ENCODE results near the gene DISC1. TPM values are rescaled to one million over a fixed set of nuclear protein-coding genes. Genes with fewer than 3 reads are reported as not detected.

Gene DISC1
- total and polyA plus RNA-seq, 2 experiments from 2014 or later = 2.1 to 6.5 TPM

- Histone ChIP-seq H3F3A (replicated peaks; ENCODE audit: low read depth) (no peaks in the 10 kb centered on the region), H2AFZ (no peak overlapping the region), H3K27ac (ENCODE audit: low read depth) (no peak overlapping the region), H4K20me1 (replicated peaks; ENCODE audit: insufficient read depth) (0 out of 2 replicates have a peak, but pooled peaks cover 3% of the 10 kb centered on the region), H3K79me2 (replicated peaks; ENCODE audit: insufficient read depth) (no peaks in the 10 kb centered on the region), H3K27me3 (ENCODE audit: insufficient read depth) (no peaks in the 10 kb centered on the region), H3K36me3 (ENCODE audit: insufficient read depth) (no peaks in the 10 kb centered on the region), H3K4me2 (no peak overlapping the region), H3K4me3 (no peak overlapping the region), H3K4me1 (ENCODE audit: insufficient read depth) (peaks cover 5% of the 10 kb centered on the region), H3K9me2 (ENCODE audit: insufficient read depth) (no peaks in the 10 kb centered on the region)
- no peak for TF ChIP-seq EZH2 (IDR thresholded peaks at IDR 0.05; ENCODE audit: low read depth, unreplicated experiment)
- ATAC-seq = no peak
- peaks cover 19% of the 10 kb centered on the region for H3K4me1 Mint-ChIP-seq
- no peaks in the 10 kb centered on the region for H3K9me3 Mint-ChIP-seq
- no peak overlapping the region for H3K4me3 Mint-ChIP-seq
- H3K27ac Mint-ChIP-seq = no peak overlapping the region
- DNase-seq (ENCODE audit: low spot score) = no peak
- no peaks in the 10 kb centered on the region for H3K36me3 Mint-ChIP-seq (ENCODE audit: low read depth)
- H3K27me3 Mint-ChIP-seq (ENCODE audit: insufficient read depth, low read depth, poor library complexity) = peaks cover 9% of the 10 kb centered on the region
These were observed 297.6 kb downstream of the DISC1 start for GRCh38 chr1:231924180-231924579.

- Histone ChIP-seq H3K27me3 (ENCODE audit: insufficient read depth) (no peaks in the 10 kb centered on the region), H3K27ac (ENCODE audit: low read depth) (no peak overlapping the region), H3K4me3 (no peak overlapping the region), H3K4me1 (ENCODE audit: insufficient read depth) (peaks cover 13% of the 10 kb centered on the region), H4K20me1 (replicated peaks; ENCODE audit: insufficient read depth) (0 out of 2 replicates have a peak, but pooled peaks cover 3% of the 10 kb centered on the region), H3K9me2 (ENCODE audit: insufficient read depth) (peaks cover 1% of the 10 kb centered on the region; the same call in 1 of the 2 replicates), H3F3A (replicated peaks; ENCODE audit: low read depth) (no peaks in the 10 kb centered on the region), H2AFZ (no peak overlapping the region), H3K79me2 (replicated peaks; ENCODE audit: insufficient read depth) (no peaks in the 10 kb centered on the region), H3K4me2 (no peak overlapping the region), H3K36me3 (ENCODE audit: insufficient read depth) (no peaks in the 10 kb centered on the region)
- Mint-ChIP-seq H3K27me3 (ENCODE audit: insufficient read depth, low read depth, poor library complexity) (peaks cover 8% of the 10 kb centered on the region), H3K4me3 (no peak overlapping the region), H3K27ac (no peak overlapping the region), H3K4me1 (peaks cover 17% of the 10 kb centered on the region), H3K9me3 (no peaks in the 10 kb centered on the region), H3K36me3 (ENCODE audit: low read depth) (peaks cover 3% of the 10 kb centered on the region; the same call in 1 of the 3 replicates)
- DNase-seq (ENCODE audit: low spot score) (no peak), ATAC-seq (no peak)
- TF ChIP-seq STAT1 (IDR thresholded peaks at IDR 0.05; ENCODE audit: unreplicated experiment) (no peak), POLR2AphosphoS5 (IDR thresholded peaks at IDR 0.05; ENCODE audit: low read depth) (no peak), EZH2phosphoT487 (IDR thresholded peaks at IDR 0.05; ENCODE audit: unreplicated experiment) (no peak), REST (IDR thresholded peaks at IDR 0.05; ENCODE audit: unreplicated experiment) (no peak), ZNF331 (CRISPR knock-in tag; IDR thresholded peaks at IDR 0.05; ENCODE audit: low read depth) (no peak), EZH2 (IDR thresholded peaks at IDR 0.05; ENCODE audit: low read depth, unreplicated experiment) (no peak), ZNF114 (CRISPR knock-in tag; IDR thresholded peaks at IDR 0.05) (no peak), ZNF462 (CRISPR knock-in tag; IDR thresholded peaks at IDR 0.05) (no peak), NANOG (IDR thresholded peaks at IDR 0.05; ENCODE audit: borderline replicate concordance) (no peak), CTCF (conservative IDR thresholded peaks at IDR 0.05; ENCODE audit: low read depth in 2 of 2) (no peak), CREB1 (CRISPR knock-in tag; IDR thresholded peaks at IDR 0.05; ENCODE audit: low read depth) (no peak)
These were observed 299.3 kb downstream of the DISC1 start for GRCh38 chr1:231925864-231926263.
